GM12874 (cell line): ENCODE measurements around the gene KIAA0319L.

ENCODE experiments used
- TF ChIP-seq, protein P1 (sequence below): IDR thresholded peaks from 2 replicates; pipeline ENCODE4 v1.5.1; 2011; ENCODE audit warnings: low read depth, mild to moderate bottlenecking, control low read depth, low read length, moderate library complexity; ENCODE audit not compliant: insufficient read depth

The KIAA0319L gene

GRCh38 chr1:35536556-35537162 is 20.5 kb downstream of the KIAA0319L start:
- TF ChIP-seq, protein P1, sequence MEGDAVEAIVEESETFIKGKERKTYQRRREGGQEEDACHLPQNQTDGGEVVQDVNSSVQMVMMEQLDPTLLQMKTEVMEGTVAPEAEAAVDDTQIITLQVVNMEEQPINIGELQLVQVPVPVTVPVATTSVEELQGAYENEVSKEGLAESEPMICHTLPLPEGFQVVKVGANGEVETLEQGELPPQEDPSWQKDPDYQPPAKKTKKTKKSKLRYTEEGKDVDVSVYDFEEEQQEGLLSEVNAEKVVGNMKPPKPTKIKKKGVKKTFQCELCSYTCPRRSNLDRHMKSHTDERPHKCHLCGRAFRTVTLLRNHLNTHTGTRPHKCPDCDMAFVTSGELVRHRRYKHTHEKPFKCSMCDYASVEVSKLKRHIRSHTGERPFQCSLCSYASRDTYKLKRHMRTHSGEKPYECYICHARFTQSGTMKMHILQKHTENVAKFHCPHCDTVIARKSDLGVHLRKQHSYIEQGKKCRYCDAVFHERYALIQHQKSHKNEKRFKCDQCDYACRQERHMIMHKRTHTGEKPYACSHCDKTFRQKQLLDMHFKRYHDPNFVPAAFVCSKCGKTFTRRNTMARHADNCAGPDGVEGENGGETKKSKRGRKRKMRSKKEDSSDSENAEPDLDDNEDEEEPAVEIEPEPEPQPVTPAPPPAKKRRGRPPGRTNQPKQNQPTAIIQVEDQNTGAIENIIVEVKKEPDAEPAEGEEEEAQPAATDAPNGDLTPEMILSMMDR, result no peak

- TF ChIP-seq, protein P1, result no peak
These were observed 22.0 kb downstream of the KIAA0319L start for GRCh38 chr1:35535243-35535642.

DNA sequence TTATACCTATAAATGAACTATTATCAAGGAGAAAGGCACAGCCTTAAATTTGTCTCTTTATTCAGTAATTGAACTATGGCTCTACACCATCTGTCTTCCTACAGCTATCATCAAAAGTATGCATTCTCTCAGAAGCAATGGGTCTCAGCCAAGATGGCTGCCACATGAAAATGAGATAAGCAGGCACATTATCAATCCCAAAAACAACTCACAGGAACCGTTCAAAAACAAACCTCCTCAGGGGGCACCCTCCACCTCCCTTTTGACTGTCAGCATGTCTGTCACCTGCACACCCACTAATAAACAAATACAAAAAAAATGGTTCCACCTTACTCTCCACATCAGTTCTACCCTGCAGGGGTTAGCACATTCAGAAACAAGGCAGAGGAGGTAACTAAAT is 23.6 kb downstream of the KIAA0319L start:
- TF ChIP-seq, protein P1, result no peak

DNA sequence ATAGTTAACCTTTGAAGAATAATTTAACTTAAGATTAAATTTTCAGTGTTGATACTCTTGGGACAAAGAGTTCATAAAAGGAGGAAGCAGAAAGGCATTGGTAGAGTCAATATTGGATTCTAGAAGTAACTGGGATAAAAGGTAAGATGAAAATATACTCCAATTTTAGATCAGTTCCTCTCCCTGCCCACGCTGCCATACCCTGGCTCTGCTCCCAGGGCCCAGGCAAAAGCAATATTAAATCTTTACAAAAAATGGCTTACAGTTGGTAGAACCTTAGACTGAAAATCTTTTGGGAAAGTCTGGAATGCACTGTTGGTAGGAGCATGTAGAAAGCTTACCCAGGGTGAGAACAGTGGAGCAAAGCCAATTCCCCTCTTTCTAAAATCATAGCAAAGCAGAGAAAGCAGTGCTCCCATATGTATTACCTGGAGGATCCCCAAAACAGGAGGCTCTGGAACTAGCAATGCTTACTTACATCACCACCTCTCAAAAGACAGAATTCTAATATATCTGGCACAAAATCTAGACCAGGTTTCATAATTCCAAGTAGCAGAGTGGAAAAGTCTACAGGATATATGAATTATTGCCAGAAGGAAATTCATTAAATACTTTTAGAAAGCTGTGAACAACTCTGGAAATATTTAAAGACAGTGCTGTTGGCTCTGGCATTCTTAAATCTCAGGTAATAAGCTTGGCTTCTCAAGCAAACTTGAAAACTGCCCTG is 24.5 kb downstream of the KIAA0319L start:
- TF ChIP-seq, protein P1, result no peak

- TF ChIP-seq, protein P1, result no peak
These were observed 25.8 kb downstream of the KIAA0319L start for GRCh38 chr1:35531368-35531767.

DNA sequence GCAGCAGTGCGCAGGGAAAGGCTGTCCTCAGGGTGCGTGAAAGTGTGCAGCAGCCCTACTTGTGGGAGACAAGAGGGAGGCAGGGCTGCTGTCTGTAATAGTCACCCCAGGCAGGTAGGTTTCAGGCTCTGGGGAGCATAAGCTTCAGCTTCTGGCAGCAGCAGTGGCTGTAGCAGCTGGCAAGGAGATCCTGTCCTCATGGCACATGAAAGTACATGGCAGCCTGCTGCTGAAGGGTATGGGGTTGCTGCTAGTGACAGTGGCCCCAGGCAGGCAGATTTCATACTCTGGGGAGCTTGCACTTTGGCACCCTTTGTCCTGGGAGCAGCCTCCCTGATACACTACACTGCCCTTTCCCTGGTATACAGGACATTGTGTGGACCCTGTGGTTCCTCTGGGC is 26.3 kb downstream of the KIAA0319L start:
- TF ChIP-seq, protein P1, result no peak

- TF ChIP-seq, protein P1, result no peak
These were observed 27.0 kb downstream of the KIAA0319L start for GRCh38 chr1:35530168-35530567.
